ENCODE results near the gene ASB4.

ASB4 gene

GRCh38 chr7:95485391-95486123 is at the start of gene ASB4:
Gene ASB4, plus strand, starts transcription at chr7:95485943. Its CDS starts 29 bp downstream, at chr7:95485972.
- TF ChIP-seq CTCF (IDR thresholded peaks at IDR 0.05; ENCODE audit: insufficient read depth, missing control alignments) = no peak
- FAIRE-seq = no peak
- no peak for DNase-seq (ENCODE audit: insufficient read length, low spot score)

DNA sequence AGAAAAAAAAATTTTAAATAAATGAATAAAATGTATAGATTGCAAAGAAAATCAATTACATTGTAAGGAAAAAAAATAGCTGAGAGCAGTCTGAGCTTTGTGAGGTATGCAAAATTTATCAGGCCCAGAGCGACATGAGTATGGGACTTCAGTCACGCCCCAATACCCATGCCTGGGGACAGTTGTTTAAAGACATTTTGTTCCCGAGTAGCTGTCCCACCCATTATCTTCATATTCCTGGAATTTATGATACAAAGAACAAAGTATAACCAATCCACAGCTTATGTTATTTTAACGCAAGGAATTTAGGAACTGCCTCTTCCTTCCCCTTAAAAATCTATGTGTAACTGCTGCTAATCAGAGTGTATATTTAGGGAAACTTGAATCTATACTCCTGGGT is 49.3 kb upstream of the ASB4 start:
- DNase-seq (ENCODE audit: insufficient read length, low spot score) (no peak), FAIRE-seq (no peak)
- no peak for TF ChIP-seq CTCF (IDR thresholded peaks at IDR 0.05; ENCODE audit: insufficient read depth, missing control alignments)

DNA sequence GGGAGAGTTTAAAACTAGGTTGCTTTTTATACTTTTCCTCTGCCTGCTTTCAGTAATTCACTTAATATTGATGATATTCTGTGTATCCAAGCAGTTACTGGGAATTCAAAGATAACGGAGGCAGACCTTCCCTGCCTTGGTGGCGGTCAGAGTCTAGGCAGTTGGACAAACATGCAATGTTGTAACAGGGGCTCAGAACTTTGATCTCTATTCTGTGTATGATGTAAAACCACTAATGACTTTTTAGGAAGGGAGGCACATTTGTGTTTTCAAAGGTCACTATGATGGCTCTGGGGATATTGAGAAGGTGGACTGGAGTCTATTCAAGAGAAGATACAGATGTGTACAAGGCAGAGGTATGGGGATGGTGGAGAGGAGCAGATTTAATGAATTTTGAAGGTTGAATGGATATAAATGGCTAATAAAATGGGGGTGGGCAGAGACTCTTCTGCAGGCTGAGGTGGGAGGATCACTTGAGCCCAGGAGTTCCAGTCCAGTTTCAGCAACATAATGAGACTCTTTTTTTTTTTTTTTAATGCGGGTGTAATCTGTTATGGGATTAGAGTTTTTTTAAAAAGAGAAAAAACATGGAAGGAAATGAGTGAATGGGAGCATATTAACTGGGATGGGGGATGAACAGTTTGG is 45.2 kb upstream of the ASB4 start:
- FAIRE-seq = no peak
- TF ChIP-seq CTCF (IDR thresholded peaks at IDR 0.05; ENCODE audit: insufficient read depth, missing control alignments) = no peak
- no peak for DNase-seq (ENCODE audit: insufficient read length, low spot score)

DNA sequence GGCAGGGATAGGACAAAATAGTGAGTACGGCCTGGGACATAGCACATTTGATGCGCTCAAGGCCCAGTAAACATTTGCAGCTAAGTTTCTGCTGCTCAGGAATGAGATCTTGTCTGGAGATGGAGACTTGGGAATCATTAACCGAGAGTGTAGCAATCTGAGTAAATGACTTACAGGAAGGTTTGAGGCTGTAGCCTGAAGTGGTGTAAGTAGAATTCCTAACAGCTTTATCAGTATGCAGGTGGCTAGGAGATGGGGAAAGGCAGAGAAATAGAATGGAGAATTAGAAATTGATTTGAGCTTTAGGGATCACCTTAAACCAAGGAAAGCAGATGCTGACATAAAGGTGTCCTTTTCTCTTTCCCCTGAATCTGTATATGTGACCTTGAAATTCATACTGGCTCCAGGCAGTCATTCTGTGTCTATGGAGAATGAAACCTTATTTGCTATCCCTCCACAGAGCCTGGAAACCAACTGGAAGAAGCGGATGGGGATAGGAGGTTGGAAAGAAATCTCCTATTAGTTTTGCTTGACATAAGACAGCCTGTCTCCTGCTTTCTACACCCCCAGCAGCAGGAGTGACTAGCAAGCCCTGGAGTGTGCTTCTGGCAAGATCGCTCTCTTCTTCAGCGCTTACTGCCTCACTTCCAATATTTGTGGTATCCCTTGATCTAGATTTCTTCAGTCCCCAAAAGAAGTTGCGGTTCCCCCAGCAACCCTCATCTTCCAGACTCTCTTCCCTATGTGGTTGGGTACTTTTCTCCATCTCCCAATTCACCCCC is 44.5 kb upstream of the ASB4 start:
- no peak for DNase-seq (ENCODE audit: insufficient read length, low spot score)
- no peak for FAIRE-seq
- TF ChIP-seq CTCF (IDR thresholded peaks at IDR 0.05; ENCODE audit: insufficient read depth, missing control alignments) = no peak

- FAIRE-seq (no peak), DNase-seq (ENCODE audit: insufficient read length, low spot score) (no peak)
- no peak for TF ChIP-seq CTCF (IDR thresholded peaks at IDR 0.05; ENCODE audit: insufficient read depth, missing control alignments)
Measured at GRCh38 chr7:95444796-95445195, 40.9 kb upstream of the ASB4 start.

- no peak for DNase-seq (ENCODE audit: insufficient read length, low spot score)
- no peak for TF ChIP-seq CTCF (IDR thresholded peaks at IDR 0.05; ENCODE audit: insufficient read depth, missing control alignments)
- FAIRE-seq = no peak
Measured at GRCh38 chr7:95446618-95447017, 39.1 kb upstream of the ASB4 start.

All from D721Med (cell line).